GM12873 (cell line): ENCODE data around the gene GID8.

ENCODE experiments used
- CTCF ChIP-seq: IDR thresholded peaks from 2 replicates; pipeline ENCODE4 v1.5.1; 2012; ENCODE audit warnings: low read depth, mild to moderate bottlenecking, moderate library complexity, low read length, control low read depth; ENCODE audit not compliant: insufficient read depth; ENCODE audit errors: missing control alignments

GID8 gene

GRCh38 chr20:62898970-62899632 is 38.8 kb upstream of the GID8 start:
- TF ChIP-seq CTCF = no peak

DNA sequence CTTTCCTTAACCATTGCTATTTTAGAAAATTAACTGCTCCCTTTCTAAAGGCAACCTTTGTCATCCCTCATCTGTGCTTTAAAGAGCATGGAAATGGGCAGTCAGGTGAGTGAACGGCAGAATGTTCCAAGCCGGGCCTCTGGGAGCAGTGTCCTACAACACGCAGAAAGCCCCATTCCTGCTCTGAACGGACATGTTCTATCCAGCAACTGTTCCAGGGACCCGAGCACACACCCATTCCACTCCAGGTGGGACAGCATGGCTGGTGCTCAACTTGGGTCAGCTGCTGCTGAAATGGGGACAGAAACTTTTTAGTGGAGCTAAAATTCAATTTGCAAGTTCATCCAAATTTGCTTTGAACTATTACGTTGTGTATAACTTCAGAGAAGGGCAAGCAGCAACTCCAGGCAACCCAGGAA is 38.3 kb upstream of the GID8 start:
- peak; percentile 26 for TF ChIP-seq CTCF

GRCh38 chr20:62900052-62900691 is 37.8 kb upstream of the GID8 start:
- TF ChIP-seq CTCF = peak; percentile 97

- peak; percentile 39 for TF ChIP-seq CTCF
Observed at GRCh38 chr20:62900692-62901584, 37.0 kb upstream of the GID8 start.

DNA sequence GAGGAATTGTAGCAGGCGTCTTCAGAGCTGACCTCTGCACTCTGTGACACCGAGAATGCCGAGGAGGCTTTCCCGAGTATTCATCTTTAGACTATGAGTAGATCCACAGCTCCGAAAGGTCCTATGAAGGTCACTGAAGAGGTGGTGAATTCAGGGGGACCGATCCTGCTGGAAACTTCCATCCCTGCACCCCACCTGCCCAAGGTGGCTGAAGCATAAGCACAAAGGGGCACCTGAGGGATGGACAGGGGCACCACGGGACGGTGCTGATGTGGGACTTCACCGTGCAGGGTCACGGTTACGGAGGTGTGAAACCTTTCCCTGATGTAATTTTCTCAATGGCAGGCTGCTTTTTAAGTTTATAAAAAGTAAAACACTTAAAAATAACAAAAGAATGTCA is 36.1 kb upstream of the GID8 start:
- no peak for TF ChIP-seq CTCF

GRCh38 chr20:62902926-62903615 is 34.9 kb upstream of the GID8 start:
- no peak for TF ChIP-seq CTCF
